GM19035 (cell line): ENCODE data around the gene SLC19A1.

Experiments
- ATAC-seq: cut with Tn5 transposase; IDR thresholded peaks from one replicate; pipeline ENCODE4 v1.9.1; 2021; ENCODE audit not compliant: unreplicated experiment

The SLC19A1 gene

GRCh38 chr21:45470087-45470515 lies 72.1 kb downstream of the SLC19A1 start:
- no peak for ATAC-seq

DNA sequence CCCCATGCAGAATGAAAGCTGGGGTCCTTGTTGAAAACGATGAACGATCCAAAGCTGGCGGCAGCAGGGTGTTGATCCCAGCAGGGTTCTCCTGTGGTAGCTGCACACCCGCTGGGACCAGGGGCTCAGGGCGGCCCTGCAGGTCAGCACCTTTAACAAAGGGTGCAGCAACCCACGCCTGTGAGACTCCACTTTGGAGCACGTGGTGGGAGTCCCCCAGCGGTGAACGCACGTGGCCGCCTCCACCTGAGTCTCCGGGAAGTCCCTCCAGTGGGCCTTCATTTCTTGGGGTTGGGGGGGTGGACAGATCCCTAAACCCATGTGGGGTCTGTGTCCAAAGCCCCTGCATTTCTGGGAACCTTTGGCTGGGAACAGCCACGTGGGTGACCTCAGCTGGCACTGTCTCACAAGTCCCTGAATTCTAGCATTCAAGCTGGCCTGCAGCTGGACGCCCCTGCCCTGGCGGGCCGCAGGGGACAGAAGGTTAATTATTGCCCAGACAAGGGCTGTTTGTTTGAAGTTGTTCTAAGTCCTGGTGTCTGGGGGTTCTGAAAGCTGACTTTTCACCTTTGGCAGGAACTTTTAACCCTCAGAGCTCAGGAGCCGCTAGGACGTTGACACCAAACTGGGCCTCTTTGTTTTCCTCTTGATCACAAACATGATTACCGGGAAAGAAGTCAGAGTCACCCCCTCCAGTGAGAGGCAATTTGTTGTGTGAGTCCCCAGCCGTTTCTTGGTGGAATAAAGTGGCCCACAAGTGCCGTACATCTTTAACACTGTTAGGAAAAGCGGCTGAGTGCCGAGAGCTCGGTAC lies 72.8 kb downstream of the SLC19A1 start:
- no peak for ATAC-seq

GRCh38 chr21:45468971-45469272 lies 73.3 kb downstream of the SLC19A1 start:
- ATAC-seq, result no peak

- no peak for ATAC-seq
Observed at GRCh38 chr21:45468051-45468970, 73.9 kb downstream of the SLC19A1 start.

- no peak for ATAC-seq
Observed at GRCh38 chr21:45467221-45467779, 74.9 kb downstream of the SLC19A1 start.

GRCh38 chr21:45466330-45467220 lies 75.7 kb downstream of the SLC19A1 start:
- ATAC-seq, result no peak

GRCh38 chr21:45465611-45466329 lies 76.5 kb downstream of the SLC19A1 start:
- ATAC-seq, result no peak

GRCh38 chr21:45465105-45465504 lies 77.1 kb downstream of the SLC19A1 start:
- ATAC-seq, result no peak

DNA sequence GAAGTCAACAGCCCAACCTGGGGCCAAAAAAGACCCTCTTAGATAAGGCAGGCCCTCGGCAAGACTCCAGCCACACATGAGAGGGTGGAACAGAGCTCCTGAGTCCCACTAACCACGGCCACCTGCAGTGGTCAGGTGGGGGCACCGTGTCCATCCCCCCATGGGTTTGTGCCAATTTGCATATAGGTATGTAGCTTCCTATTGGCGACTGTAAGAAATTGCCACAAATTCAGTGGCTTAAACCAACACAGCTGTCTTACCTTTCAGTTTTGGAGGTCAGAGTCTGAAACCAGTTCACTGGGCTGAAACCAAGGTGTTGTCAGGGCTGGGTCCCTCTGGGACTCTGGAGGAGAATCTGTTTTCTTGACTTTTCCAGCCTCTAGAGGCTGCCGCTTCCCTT lies 77.9 kb downstream of the SLC19A1 start:
- ATAC-seq, result no peak

GRCh38 chr21:45463871-45464270 lies 78.4 kb downstream of the SLC19A1 start:
- no peak for ATAC-seq

DNA sequence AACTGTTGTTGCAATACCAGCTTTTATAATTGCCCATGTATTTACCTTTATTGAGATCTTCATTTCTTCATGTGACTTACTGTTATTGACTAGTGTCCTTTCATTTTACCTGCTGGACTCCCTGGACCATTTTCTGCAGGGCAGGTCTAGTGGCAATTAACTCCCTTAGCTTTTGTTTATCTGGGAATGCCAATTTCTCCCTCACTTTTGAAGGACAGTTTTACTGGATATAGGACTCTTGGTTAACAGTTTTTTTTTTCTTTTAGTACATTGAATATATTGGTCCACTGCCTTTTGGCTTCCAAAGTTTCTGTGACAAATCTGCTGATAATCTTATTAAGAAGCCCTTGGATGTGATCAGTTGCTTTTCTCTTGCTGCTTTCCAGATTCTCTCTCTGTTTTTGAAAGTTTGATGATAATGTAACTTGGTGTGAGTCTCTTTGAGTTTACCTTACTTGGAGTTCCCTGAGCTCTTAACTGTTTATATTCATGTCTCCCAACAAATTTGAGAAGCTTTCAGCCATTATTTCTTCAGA lies 80.4 kb downstream of the SLC19A1 start:
- ATAC-seq, result no peak

DNA sequence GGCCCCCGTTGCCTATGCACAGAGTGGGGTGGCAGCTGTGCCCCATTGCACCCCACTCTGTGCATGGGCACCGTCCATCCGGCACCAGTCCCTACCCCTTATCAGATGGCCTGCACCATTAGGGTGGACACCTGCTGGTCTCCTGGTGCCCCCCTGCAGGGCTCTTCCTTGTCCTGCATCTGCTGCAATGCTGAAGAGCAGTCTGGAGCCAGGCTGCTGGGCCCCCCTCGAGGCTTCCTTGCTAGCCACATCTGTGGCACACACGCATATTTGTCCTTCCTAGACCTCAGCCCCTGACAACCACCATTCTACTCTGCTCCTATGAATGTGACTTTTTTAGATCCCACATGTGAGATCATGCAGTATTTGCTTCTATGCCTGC lies 80.9 kb downstream of the SLC19A1 start:
- ATAC-seq, result no peak

DNA sequence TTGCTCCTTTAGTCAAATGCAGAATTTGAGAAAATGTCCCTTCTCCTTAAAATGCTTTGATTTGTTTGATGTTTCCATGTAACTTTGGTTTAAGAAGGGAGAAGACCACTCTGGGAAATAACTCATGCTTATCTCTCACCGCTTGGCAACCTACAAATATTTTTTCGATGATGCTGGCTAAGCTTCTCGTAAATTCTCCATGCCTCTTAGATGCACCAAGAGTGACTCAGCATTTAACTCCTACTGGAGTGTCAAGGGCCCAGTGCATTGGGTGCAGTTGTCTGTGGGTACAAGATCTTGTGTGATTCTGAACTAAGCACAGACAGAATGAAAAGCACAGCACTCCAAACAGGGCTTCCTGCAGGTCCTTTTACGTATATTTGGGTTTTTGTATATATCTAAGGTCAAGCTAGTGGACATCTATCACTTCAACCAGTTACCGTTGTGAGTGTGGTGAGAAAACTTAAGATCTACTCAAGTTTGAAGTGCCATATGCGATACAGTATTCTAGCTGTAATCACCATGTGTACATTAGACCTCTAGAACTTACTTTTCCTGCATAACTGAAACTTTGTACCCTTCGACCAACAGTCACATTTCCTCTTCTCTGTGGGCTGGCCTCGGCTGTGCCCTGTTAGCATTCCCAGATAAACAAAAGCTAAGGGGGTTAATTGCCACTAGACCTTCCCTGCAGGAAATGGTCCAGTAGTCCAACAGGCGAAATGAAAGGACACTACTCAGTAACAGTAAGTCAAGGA lies 81.5 kb downstream of the SLC19A1 start:
- ATAC-seq, result no peak

GRCh38 chr21:45460011-45460565 lies 82.2 kb downstream of the SLC19A1 start:
- ATAC-seq, result no peak

DNA sequence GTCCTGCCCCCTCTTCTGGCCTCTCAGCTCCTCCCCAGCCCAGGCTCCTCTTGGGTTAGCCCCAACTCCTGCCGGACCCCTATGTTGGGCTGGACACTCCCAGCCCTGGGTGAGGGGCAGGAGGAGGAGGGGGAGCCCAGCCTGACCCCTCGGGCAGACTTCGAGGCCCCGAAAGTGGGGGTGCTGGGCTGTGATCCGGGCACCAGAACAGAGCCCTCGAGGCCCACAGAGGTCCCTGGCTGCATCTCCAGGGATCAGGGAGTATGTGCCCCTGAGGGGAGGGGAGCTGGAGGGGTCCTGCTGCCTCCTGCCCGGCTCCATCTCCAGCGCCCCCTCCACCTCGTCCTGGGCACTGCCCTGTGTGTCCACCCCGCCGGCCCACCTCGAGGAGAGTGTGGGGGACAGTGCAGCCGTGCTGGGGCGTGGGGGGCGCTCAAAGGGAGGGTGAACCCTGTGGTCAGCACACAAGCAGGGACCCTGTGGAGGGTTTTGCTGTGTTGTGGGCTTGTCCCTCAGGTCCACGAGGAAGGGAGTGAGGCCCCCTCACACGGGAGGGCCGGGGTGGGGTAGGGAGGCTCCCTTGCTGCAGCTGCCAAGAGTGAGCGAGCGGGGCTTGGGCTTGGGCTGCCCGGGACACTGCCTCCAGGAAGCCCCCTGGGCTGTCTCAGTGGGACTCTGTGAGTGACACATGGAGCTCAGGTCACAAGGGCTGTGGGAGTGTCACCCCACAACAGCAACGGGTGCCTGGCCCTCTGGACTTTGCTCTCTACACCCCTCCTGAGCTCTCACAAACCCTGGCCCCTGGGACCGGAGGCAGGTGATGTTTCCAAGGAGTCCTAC lies 82.8 kb downstream of the SLC19A1 start:
- no peak for ATAC-seq

GRCh38 chr21:45458281-45459170 lies 83.7 kb downstream of the SLC19A1 start:
- no peak for ATAC-seq

DNA sequence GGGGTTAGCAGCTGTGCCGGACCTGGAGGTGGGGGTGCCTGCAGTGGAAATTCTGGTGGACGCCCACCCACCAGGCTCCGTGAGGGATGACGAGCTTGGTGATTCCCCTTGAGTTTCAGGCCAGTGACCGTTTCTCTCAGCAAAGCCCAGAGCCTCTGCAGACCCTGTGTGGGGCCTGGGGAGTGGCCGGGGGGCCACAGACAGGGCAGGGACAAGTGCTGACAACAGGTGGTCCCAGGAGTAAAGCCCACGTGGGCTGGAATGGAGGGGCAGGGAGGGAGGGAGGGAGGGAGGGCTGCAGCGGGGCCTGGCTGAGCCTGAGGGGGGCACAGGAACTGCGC lies 84.4 kb downstream of the SLC19A1 start:
- no peak for ATAC-seq
